ENCODE results near the gene WWC1.
A peak's percentile ranks its signal among the peaks of the same experiment; 100 is the strongest.
"Not testable (repeated sequence)": the region's sequence is repeated elsewhere in the genome, so short reads cannot be mapped to it uniquely, and the experiment has no call there.

The WWC1 gene

GRCh38 chr5:168327019-168327421, 35.6 kb downstream of the WWC1 start:
- DNase-seq (ENCODE audit: low read depth): peak; percentile 27
- H3K4me3 ChIP-seq (ENCODE audit: low read depth, low read length): no peak overlapping the region

GRCh38 chr5:168327451-168327850, 36.0 kb downstream of the WWC1 start:
- no peak for DNase-seq (ENCODE audit: low read depth)
- no peak overlapping the region for H3K4me3 ChIP-seq (ENCODE audit: low read depth, low read length)

- peak; percentile 54 for DNase-seq (ENCODE audit: low read depth)
- H3K4me3 ChIP-seq (ENCODE audit: low read depth, low read length): no peak overlapping the region
Measured at GRCh38 chr5:168327994-168328393, 36.5 kb downstream of the WWC1 start.

- no peak for DNase-seq (ENCODE audit: low read depth)
- no peak overlapping the region for H3K4me3 ChIP-seq (ENCODE audit: low read depth, low read length)
Measured at GRCh38 chr5:168328814-168329213, 37.4 kb downstream of the WWC1 start.

GRCh38 chr5:168329302-168329701, 37.9 kb downstream of the WWC1 start:
- H3K4me3 ChIP-seq (ENCODE audit: low read depth, low read length): no peak overlapping the region
- no peak for DNase-seq (ENCODE audit: low read depth)

- H3K4me3 ChIP-seq (ENCODE audit: low read depth, low read length): no peak overlapping the region
- no peak for DNase-seq (ENCODE audit: low read depth)
Measured at GRCh38 chr5:168332042-168332441, 40.6 kb downstream of the WWC1 start.

GRCh38 chr5:168334280-168334679, 42.8 kb downstream of the WWC1 start:
- no peak for DNase-seq (ENCODE audit: low read depth)
- no peak overlapping the region for H3K4me3 ChIP-seq (ENCODE audit: low read depth, low read length)

- no peak overlapping the region for H3K4me3 ChIP-seq (ENCODE audit: low read depth, low read length)
- DNase-seq (ENCODE audit: low read depth): peak; percentile 34
Measured at GRCh38 chr5:168334695-168335094, 43.2 kb downstream of the WWC1 start.

- DNase-seq (ENCODE audit: low read depth): no peak
- no peak overlapping the region for H3K4me3 ChIP-seq (ENCODE audit: low read depth, low read length)
Measured at GRCh38 chr5:168337361-168337760, 45.9 kb downstream of the WWC1 start.

GRCh38 chr5:168339109-168339771, 47.8 kb downstream of the WWC1 start:
- no peak overlapping the region for H3K4me3 ChIP-seq (ENCODE audit: low read depth, low read length)
- DNase-seq (ENCODE audit: low read depth): no peak

GRCh38 chr5:168339772-168340140, 48.3 kb downstream of the WWC1 start:
- H3K4me3 ChIP-seq (ENCODE audit: low read depth, low read length); DNase-seq (ENCODE audit: low read depth): not testable (repeated sequence)

GRCh38 chr5:168340487-168340886, 49.0 kb downstream of the WWC1 start:
- no peak overlapping the region for H3K4me3 ChIP-seq (ENCODE audit: low read depth, low read length)
- no peak for DNase-seq (ENCODE audit: low read depth)

- no peak overlapping the region for H3K4me3 ChIP-seq (ENCODE audit: low read depth, low read length)
Measured at GRCh38 chr5:168341178-168341577, 49.7 kb downstream of the WWC1 start.

GRCh38 chr5:168342151-168342825, 50.8 kb downstream of the WWC1 start:
- no peak overlapping the region for H3K4me3 ChIP-seq (ENCODE audit: low read depth, low read length)
- no peak for DNase-seq (ENCODE audit: low read depth)

More at GRCh38 chr5:168341178-168341577, 49.7 kb downstream of the WWC1 start:
- no peak for DNase-seq (ENCODE audit: low read depth)

- DNase-seq (ENCODE audit: low read depth): no peak
- no peak overlapping the region for H3K4me3 ChIP-seq (ENCODE audit: low read depth, low read length)
Measured at GRCh38 chr5:168342985-168343384, 51.5 kb downstream of the WWC1 start.

GRCh38 chr5:168346417-168346816, 55.0 kb downstream of the WWC1 start:
- no peak overlapping the region for H3K4me3 ChIP-seq (ENCODE audit: low read depth, low read length)
- DNase-seq (ENCODE audit: low read depth): no peak

GRCh38 chr5:168347368-168348083, 56.1 kb downstream of the WWC1 start:
- H3K4me3 ChIP-seq (ENCODE audit: low read depth, low read length): no peak overlapping the region

GRCh38 chr5:168348084-168348414, 56.6 kb downstream of the WWC1 start:
- no peak overlapping the region for H3K4me3 ChIP-seq (ENCODE audit: low read depth, low read length)

More at GRCh38 chr5:168347368-168348083, 56.1 kb downstream of the WWC1 start:
- DNase-seq (ENCODE audit: low read depth): no peak

GRCh38 chr5:168350315-168350714, 58.9 kb downstream of the WWC1 start:
- no peak for DNase-seq (ENCODE audit: low read depth)
- H3K4me3 ChIP-seq (ENCODE audit: low read depth, low read length): no peak overlapping the region

More at GRCh38 chr5:168348084-168348414, 56.6 kb downstream of the WWC1 start:
- DNase-seq (ENCODE audit: low read depth): no peak

GRCh38 chr5:168353216-168353957, 61.9 kb downstream of the WWC1 start:
- no peak for DNase-seq (ENCODE audit: low read depth)
- no peak overlapping the region for H3K4me3 ChIP-seq (ENCODE audit: low read depth, low read length)
